PC-3 (cell line): Measurements from ENCODE around the gene NOL4L. TPM values are rescaled to one million over a fixed set of nuclear protein-coding genes. Genes with fewer than 3 reads are reported as not detected.

ENCODE experiments used
- ATAC-seq: fragments of 200-7000 bp; cut with Tn5 transposase; 2 replicates; pipeline ENCODE4 v1.9.1; 2020; ENCODE audit warnings: mild to moderate bottlenecking, moderate library complexity
- BruUV-seq: library from RNA; stranded (reverse); fragments of 400-500 nt; replicated peaks from 2 replicates; lab custom pipeline; 2021; lab: Mats Ljungman, UMichigan
- CTCF ChIA-PET: fragments of 300-600 bp; sonication (Branson Sonifier 250); formaldehyde crosslinking; loops from one replicate; lab custom pipeline; 2022; ENCODE audit warnings: antibody characterized with exemption; lab: Charles Lee
- POLR2A ChIA-PET: fragments of 300-600 bp; sonication (Branson Sonifier 250); formaldehyde crosslinking; loops from one replicate; lab custom pipeline; 2022; ENCODE audit warnings: antibody characterized with exemption; ENCODE audit not compliant: unreplicated experiment; lab: Charles Lee
- DNase-seq: peaks from one replicate; pipeline ENCODE4 v3.0.0-alpha.2; 2015
- H2AFZ ChIP-seq: fragments of 300-600 bp; sonication (generic); 2 replicates; pipeline ENCODE4 v1.6.0; 2016; ENCODE audit warnings: antibody characterized with exemption, low read length
- H3F3A ChIP-seq: fragments of 300-600 bp; sonication (generic); one replicate; pipeline ENCODE4 v1.6.0; 2017; ENCODE audit warnings: antibody characterized with exemption, low read length, control low read depth, mild to moderate bottlenecking; ENCODE audit not compliant: unreplicated experiment
- H3K27ac ChIP-seq: fragments of 300-600 bp; sonication (generic); 2 replicates; pipeline ENCODE4 v1.5.1; 2016; ENCODE audit warnings: mild to moderate bottlenecking, low read length
- H3K27me3 ChIP-seq: fragments of 300-600 bp; sonication (generic); 2 replicates; pipeline ENCODE4 v1.6.1; 2016; ENCODE audit warnings: low read length, mixed read lengths
- H3K36me3 ChIP-seq: fragments of 300-600 bp; sonication (generic); 2 replicates; pipeline ENCODE4 v1.6.1; 2016; ENCODE audit warnings: low read depth, mixed run types, low read length, mixed read lengths
- H3K4me1 ChIP-seq: fragments of 300-600 bp; sonication (generic); 2 replicates; pipeline ENCODE4 v1.5.1; 2016; ENCODE audit warnings: low read length; ENCODE audit not compliant: insufficient read depth
- H3K4me2 ChIP-seq: fragments of 300-600 bp; sonication (generic); 2 replicates; pipeline ENCODE4 v1.6.0; 2016; ENCODE audit warnings: low read length
- H3K4me3 ChIP-seq: fragments of 300-600 bp; sonication (generic); 2 replicates; pipeline ENCODE4 v1.5.1; 2016; ENCODE audit warnings: mild to moderate bottlenecking, low read length, mixed read lengths
- H3K79me2 ChIP-seq: fragments of 300-600 bp; sonication (generic); 2 replicates; pipeline ENCODE4 v1.6.1; 2017; ENCODE audit warnings: low read length, mixed read lengths
- H3K9ac ChIP-seq: fragments of 300-600 bp; sonication (generic); 2 replicates; pipeline ENCODE4 v1.6.0; 2016; ENCODE audit warnings: mild to moderate bottlenecking, low read length
- H3K9me2 ChIP-seq: fragments of 300-600 bp; sonication (generic); replicated peaks from 2 replicates; pipeline ENCODE4 v1.6.1; 2016; ENCODE audit warnings: mixed run types, low read length, mixed read lengths
- H3K9me3 ChIP-seq: fragments of 300-600 bp; sonication (generic); 2 replicates; pipeline ENCODE4 v1.6.1; 2016; ENCODE audit warnings: low read length, mixed read lengths
- H4K20me1 ChIP-seq: fragments of 300-600 bp; sonication (generic); 2 replicates; pipeline ENCODE4 v1.6.1; 2016; ENCODE audit warnings: low read length, mixed read lengths
- EZH2 ChIP-seq: fragments of 300-600 bp; sonication (generic); IDR thresholded peaks from one replicate; pipeline ENCODE4 v1.6.1; 2017; ENCODE audit warnings: antibody characterized with exemption, mild to moderate bottlenecking, low read length; ENCODE audit not compliant: unreplicated experiment
- EZH2phosphoT487 ChIP-seq: fragments of 300-600 bp; sonication (generic); IDR thresholded peaks from 2 replicates; pipeline ENCODE4 v1.6.1; 2018; ENCODE audit warnings: mild to moderate bottlenecking, antibody characterized with exemption, low read length, borderline replicate concordance
- intact Hi-C: fragments of 100-400 bp; cut with micrococcal nuclease; formaldehyde crosslinking; loops from 2 replicates; pipeline ENCODE4 v1.9.0; 2023
- total RNA-seq: library from RNA; depleted of rRNA; stranded (reverse); fragments of >200 nt; gene quantifications from 2 replicates; pipeline ENCODE4 v1.2.3, GENCODE V29; 2014
- TF ChIP-seq, protein P1 (sequence below): fragments of 300-600 bp; sonication (generic); conservative IDR thresholded peaks from 2 replicates; pipeline ENCODE4 v1.5.1; 2017; ENCODE audit warnings: antibody characterized with exemption, low read depth, mild to moderate bottlenecking, low read length

The NOL4L gene
- total RNA-seq, 1 experiment from 2014 or later = 7.3 TPM

DNA sequence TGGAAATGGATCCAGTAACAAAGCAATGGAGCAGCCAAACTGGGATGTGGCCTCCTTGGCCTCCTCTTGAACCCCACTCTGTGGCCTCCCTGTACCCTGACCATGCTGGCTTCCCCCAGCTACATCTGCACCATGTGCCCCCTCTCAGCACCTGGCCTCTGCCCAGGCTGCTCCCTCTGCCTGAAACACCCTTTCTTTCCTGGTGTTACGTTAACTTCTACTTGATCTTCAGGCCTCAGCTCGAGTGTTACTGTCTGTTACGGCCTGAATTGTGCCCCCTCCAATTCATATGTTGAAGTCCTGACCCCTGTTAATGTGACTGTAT lies 30.2 kb downstream of the NOL4L start:
- Histone ChIP-seq H3K9me3 (no peaks in the 10 kb centered on the region), H3K79me2 (no peaks in the 10 kb centered on the region), H3K4me1 (peaks cover 8% of the 10 kb centered on the region; the same call in 1 of the 2 replicates), H3K4me2 (no peak overlapping the region), H3K4me3 (no peak overlapping the region), H4K20me1 (no peaks in the 10 kb centered on the region), H3K27ac (no peak overlapping the region), H2AFZ (no peak overlapping the region), H3K27me3 (no peaks in the 10 kb centered on the region; the same call in 1 of the 2 replicates), H3K9me2 (no peaks in the 10 kb centered on the region), H3K36me3 (no peaks in the 10 kb centered on the region), H3F3A (no peaks in the 10 kb centered on the region), H3K9ac (no peak overlapping the region)
- TF ChIP-seq EZH2 (no peak), EZH2phosphoT487 (no peak)
- TF ChIP-seq, protein P1, sequence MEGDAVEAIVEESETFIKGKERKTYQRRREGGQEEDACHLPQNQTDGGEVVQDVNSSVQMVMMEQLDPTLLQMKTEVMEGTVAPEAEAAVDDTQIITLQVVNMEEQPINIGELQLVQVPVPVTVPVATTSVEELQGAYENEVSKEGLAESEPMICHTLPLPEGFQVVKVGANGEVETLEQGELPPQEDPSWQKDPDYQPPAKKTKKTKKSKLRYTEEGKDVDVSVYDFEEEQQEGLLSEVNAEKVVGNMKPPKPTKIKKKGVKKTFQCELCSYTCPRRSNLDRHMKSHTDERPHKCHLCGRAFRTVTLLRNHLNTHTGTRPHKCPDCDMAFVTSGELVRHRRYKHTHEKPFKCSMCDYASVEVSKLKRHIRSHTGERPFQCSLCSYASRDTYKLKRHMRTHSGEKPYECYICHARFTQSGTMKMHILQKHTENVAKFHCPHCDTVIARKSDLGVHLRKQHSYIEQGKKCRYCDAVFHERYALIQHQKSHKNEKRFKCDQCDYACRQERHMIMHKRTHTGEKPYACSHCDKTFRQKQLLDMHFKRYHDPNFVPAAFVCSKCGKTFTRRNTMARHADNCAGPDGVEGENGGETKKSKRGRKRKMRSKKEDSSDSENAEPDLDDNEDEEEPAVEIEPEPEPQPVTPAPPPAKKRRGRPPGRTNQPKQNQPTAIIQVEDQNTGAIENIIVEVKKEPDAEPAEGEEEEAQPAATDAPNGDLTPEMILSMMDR = no peak
- ChIA-PET POLR2A (no interaction called here), CTCF (no interaction called here)
- intact Hi-C loops = no loop called here
- no peak for DNase-seq
- no TSS peak for BruUV-seq
- no peak for ATAC-seq

- intact Hi-C loops = no loop called here
- H3K4me2 ChIP-seq = no peak overlapping the region
- no peak overlapping the region for H3K4me3 ChIP-seq
- H3K4me1 ChIP-seq = peaks cover 8% of the 10 kb centered on the region; the same call in 1 of the 2 replicates
- no TSS peak for BruUV-seq
- no peaks in the 10 kb centered on the region for H3K79me2 ChIP-seq
- CTCF ChIA-PET = no interaction called here
- H3K27ac ChIP-seq = no peak overlapping the region
- ATAC-seq = no peak
- no peak overlapping the region for H2AFZ ChIP-seq
- TF ChIP-seq EZH2phosphoT487 (no peak), EZH2 (no peak)
- TF ChIP-seq, protein P1 = no peak
- no peaks in the 10 kb centered on the region for H3K36me3 ChIP-seq
- DNase-seq = no peak
- no peaks in the 10 kb centered on the region for H3K9me3 ChIP-seq
- peaks cover 7% of the 10 kb centered on the region; the same call in 1 of the 2 replicates for H3K27me3 ChIP-seq
- H3K9me2 ChIP-seq = no peaks in the 10 kb centered on the region
- no peaks in the 10 kb centered on the region for H4K20me1 ChIP-seq
- POLR2A ChIA-PET = no interaction called here
- H3K9ac ChIP-seq = no peak overlapping the region
- no peaks in the 10 kb centered on the region for H3F3A ChIP-seq
These were observed 31.5 kb downstream of the NOL4L start for GRCh38 chr20:32553618-32554017.

DNA sequence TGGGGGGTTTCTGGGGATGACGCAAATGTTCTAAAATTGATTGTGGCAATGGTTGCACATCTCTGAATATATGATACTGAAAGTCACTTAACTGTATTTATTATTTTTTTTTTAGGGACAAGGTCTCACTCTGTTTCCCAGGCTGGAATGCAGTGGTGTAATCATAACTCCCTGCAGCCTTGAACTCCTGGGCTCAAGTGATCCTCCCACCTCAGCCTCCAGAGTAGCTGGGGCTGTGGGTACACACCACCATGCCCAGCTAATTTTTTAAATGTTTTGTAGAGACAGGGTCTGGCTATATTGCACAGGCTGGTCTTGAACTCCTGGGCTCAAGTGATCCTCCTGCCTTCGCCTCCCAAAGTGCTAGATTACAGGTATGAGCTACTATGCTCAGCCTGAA lies 33.4 kb downstream of the NOL4L start:
- no peaks in the 10 kb centered on the region for H4K20me1 ChIP-seq
- no peaks in the 10 kb centered on the region for H3K79me2 ChIP-seq
- H3K27ac ChIP-seq = no peak overlapping the region
- H2AFZ ChIP-seq = no peak overlapping the region
- no TSS peak for BruUV-seq
- no peak overlapping the region for H3K4me3 ChIP-seq
- H3K9me3 ChIP-seq = no peaks in the 10 kb centered on the region
- POLR2A ChIA-PET = no interaction called here
- intact Hi-C loops = no loop called here
- peaks cover 8% of the 10 kb centered on the region; the same call in 1 of the 2 replicates for H3K4me1 ChIP-seq
- CTCF ChIA-PET = no interaction called here
- no peak overlapping the region for H3K4me2 ChIP-seq
- H3K9me2 ChIP-seq = no peaks in the 10 kb centered on the region
- H3K36me3 ChIP-seq = no peaks in the 10 kb centered on the region
- DNase-seq (no peak), ATAC-seq (no peak)
- peaks cover 14% of the 10 kb centered on the region; the same call in 1 of the 2 replicates for H3K27me3 ChIP-seq
- H3K9ac ChIP-seq = no peak overlapping the region
- TF ChIP-seq, protein P1 = no peak
- TF ChIP-seq EZH2 (no peak), EZH2phosphoT487 (no peak)
- no peaks in the 10 kb centered on the region for H3F3A ChIP-seq
